ENCODE measurements around the gene NOBOX.
"Not testable (repeated sequence)": the region's sequence is repeated elsewhere in the genome, so short reads cannot be mapped to it uniquely, and the experiment has no call there.

Gene NOBOX

GRCh38 chr7:144379776-144380384 lies 23.6 kb downstream of the NOBOX start:
- peaks cover 11% of the 10 kb centered on the region for H3K4me1 ChIP-seq (ENCODE audit: insufficient read depth, low read length)
- H3K36me3 ChIP-seq (ENCODE audit: insufficient read depth, low read length), result no peaks in the 10 kb centered on the region
- H3K9ac ChIP-seq (ENCODE audit: low read depth, low read length), result no peak overlapping the region
- H3K9me3 ChIP-seq (ENCODE audit: control insufficient read depth, insufficient read depth, low read length), result no peaks in the 10 kb centered on the region

DNA sequence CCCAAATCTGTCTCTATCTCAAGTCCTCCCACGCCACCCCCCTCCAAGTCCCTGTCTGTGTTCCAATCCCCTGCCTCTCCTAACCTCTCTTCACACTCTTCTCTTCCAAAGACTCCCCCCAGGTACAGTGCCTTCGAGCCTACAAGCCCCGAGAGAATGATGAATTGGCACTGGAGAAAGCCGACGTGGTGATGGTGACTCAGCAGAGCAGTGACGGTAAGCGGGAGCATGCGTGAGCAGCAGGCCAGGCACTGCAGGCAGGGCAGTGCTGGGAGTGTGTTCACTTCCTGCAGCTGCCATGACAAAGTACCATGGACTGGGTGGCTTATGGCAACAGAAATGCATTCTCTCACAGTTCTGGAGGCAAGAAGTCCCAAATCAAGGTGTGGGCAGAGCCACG lies 24.8 kb downstream of the NOBOX start:
- H3K9ac ChIP-seq (ENCODE audit: low read depth, low read length), result no peak overlapping the region
- no peaks in the 10 kb centered on the region for H3K36me3 ChIP-seq (ENCODE audit: insufficient read depth, low read length)
- no peaks in the 10 kb centered on the region for H3K9me3 ChIP-seq (ENCODE audit: control insufficient read depth, insufficient read depth, low read length)
- no peaks in the 10 kb centered on the region for H3K4me1 ChIP-seq (ENCODE audit: insufficient read depth, low read length)

DNA sequence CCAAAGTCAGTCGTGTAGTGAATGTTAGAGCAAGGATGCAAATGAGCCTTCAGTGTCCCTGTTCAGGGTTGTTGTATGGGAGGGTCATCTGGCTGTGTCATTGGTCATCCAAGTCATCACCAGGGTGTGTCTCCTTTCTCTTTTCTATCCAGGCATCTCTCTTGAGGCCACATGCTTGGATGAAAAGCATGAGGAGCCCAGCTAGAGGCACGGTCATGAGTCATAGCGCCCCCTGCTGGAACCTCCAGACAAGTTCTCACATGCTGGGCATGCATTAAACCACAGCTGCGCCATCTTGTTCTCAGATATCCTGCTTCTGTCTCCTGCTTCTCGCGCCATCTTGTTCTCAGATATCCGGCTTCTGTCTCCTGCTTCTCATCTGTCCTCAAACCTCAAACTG lies 34.3 kb downstream of the NOBOX start:
- not testable (repeated sequence) for H3K9ac ChIP-seq (ENCODE audit: low read depth, low read length); H3K4me1 ChIP-seq (ENCODE audit: insufficient read depth, low read length)

DNA sequence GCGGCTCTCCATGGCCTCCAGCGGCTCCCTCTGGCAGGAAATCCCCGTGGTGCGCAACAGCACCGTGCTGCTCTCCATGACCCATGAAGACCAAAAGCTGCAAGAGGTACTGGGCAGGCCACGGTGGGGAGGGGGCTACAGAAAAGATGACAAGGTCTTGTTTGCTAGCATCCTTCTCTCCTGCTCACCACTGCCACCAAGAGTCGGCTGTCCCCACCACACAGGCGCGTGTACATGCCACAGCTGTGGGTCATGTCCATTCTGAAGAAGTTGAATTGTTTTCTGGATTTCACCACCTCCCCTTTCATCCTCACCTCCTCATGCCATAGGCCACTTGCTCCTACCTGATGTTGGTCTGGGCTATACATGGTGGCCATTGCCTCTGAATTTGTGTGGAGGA lies 36.2 kb downstream of the NOBOX start:
- not testable (repeated sequence) for H3K36me3 ChIP-seq (ENCODE audit: insufficient read depth, low read length); H3K9ac ChIP-seq (ENCODE audit: low read depth, low read length); H3K4me1 ChIP-seq (ENCODE audit: insufficient read depth, low read length); H3K9me3 ChIP-seq (ENCODE audit: control insufficient read depth, insufficient read depth, low read length)

More for the DNA sequence above, 34.3 kb downstream of the NOBOX start:
- not testable (repeated sequence) for H3K36me3 ChIP-seq (ENCODE audit: insufficient read depth, low read length); H3K9me3 ChIP-seq (ENCODE audit: control insufficient read depth, insufficient read depth, low read length)

DNA sequence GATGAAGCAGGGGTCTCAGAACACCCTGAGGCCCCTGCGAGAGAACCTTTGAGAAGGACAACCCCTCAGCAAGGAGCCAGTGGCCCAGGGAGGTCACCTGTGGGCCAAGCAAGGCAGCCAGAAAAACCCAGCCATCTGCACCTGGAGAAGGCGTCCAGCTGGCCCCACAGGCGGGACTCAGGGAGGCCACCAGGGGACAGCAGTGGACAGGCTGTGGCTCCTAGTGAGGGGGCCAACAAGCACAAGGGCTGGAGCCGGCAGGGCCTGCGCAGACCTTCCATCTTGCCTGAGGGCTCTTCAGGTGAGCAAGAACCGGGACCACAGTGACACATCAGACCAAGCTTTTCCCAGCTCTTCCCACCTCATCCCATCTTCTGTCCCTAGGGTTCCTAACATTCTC lies 38.0 kb downstream of the NOBOX start:
- not testable (repeated sequence) for H3K9ac ChIP-seq (ENCODE audit: low read depth, low read length); H3K4me1 ChIP-seq (ENCODE audit: insufficient read depth, low read length); H3K9me3 ChIP-seq (ENCODE audit: control insufficient read depth, insufficient read depth, low read length); H3K36me3 ChIP-seq (ENCODE audit: insufficient read depth, low read length)

GRCh38 chr7:144362061-144362460 lies 41.4 kb downstream of the NOBOX start:
- H3K36me3 ChIP-seq (ENCODE audit: insufficient read depth, low read length); H3K9me3 ChIP-seq (ENCODE audit: control insufficient read depth, insufficient read depth, low read length); H3K9ac ChIP-seq (ENCODE audit: low read depth, low read length); H3K4me1 ChIP-seq (ENCODE audit: insufficient read depth, low read length): not testable (repeated sequence)

DNA sequence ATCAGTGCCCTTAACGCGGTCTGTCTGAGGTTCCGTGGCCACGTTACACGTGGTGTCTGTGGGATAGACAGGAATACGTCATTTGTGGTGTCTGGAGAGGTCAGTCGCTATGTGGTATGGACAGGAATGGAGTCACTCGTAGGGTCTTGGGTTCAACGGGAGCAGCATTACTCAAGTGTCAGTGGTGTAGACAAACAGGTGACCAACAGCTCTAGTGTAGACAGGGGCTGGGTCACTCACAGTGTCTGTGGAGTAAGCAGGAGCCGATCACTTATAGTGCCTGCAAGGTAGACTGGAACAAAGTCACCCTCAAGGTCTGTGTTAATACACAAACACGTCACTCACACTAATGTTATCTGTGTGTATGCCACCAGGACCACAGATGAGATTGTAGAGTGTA lies 46.6 kb downstream of the NOBOX start:
- H3K9me3 ChIP-seq (ENCODE audit: control insufficient read depth, insufficient read depth, low read length); H3K4me1 ChIP-seq (ENCODE audit: insufficient read depth, low read length); H3K36me3 ChIP-seq (ENCODE audit: insufficient read depth, low read length); H3K9ac ChIP-seq (ENCODE audit: low read depth, low read length): not testable (repeated sequence)

GRCh38 chr7:144356185-144356584 lies 47.3 kb downstream of the NOBOX start:
- H3K9ac ChIP-seq (ENCODE audit: low read depth, low read length); H3K4me1 ChIP-seq (ENCODE audit: insufficient read depth, low read length); H3K36me3 ChIP-seq (ENCODE audit: insufficient read depth, low read length); H3K9me3 ChIP-seq (ENCODE audit: control insufficient read depth, insufficient read depth, low read length): not testable (repeated sequence)

DNA sequence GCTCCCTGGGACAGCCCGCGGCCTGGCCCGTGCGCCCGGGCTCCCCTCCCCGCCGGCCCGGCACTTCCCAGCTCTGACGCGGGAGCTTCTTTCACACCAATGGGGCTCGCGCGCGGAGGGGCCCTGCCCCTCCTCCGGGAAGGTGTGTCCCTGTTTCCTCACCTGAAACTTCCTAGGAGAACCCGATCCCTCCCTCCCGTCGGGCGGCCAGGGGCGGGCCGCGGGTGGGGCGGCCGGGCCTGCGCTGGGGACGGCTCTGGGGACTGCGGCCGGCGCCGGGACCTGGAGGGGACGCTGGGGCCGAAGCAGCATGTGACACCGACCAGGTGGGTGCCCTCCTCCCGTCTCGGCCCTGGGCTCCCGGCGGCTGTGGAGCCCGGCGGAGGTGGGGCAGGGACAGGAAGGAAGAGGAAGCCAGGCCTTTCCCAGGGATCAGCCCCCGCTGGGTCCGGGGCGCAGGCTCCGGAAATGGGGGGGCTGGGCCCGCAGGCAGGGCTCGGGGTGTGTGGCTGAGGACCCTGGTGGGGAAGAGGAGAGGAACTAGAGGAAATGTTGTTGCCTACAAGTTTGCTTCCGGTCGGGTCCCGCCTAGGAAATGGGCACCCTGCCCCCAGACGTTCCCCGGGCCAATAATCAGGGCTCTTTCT lies 48.2 kb downstream of the NOBOX start, which contains the start of gene ARHGEF5:
Gene ARHGEF5 (plus strand): TSS at position 227 of the 647 bp plus-strand sequence. CDS start 7,268 bp downstream, outside the sequence.
- H3K9me3 ChIP-seq (ENCODE audit: control insufficient read depth, insufficient read depth, low read length); H3K36me3 ChIP-seq (ENCODE audit: insufficient read depth, low read length); H3K4me1 ChIP-seq (ENCODE audit: insufficient read depth, low read length): not testable (repeated sequence)
- peak within 1 kb of the TSS; percentile 6; the same call in 1 of the 2 replicates for H3K9ac ChIP-seq (ENCODE audit: low read depth, low read length)

- H3K4me1 ChIP-seq (ENCODE audit: insufficient read depth, low read length); H3K9ac ChIP-seq (ENCODE audit: low read depth, low read length); H3K36me3 ChIP-seq (ENCODE audit: insufficient read depth, low read length); H3K9me3 ChIP-seq (ENCODE audit: control insufficient read depth, insufficient read depth, low read length): not testable (repeated sequence)
These were observed 51.8 kb downstream of the NOBOX start for GRCh38 chr7:144351667-144352066.

- not testable (repeated sequence) for H3K36me3 ChIP-seq (ENCODE audit: insufficient read depth, low read length); H3K9me3 ChIP-seq (ENCODE audit: control insufficient read depth, insufficient read depth, low read length); H3K4me1 ChIP-seq (ENCODE audit: insufficient read depth, low read length); H3K9ac ChIP-seq (ENCODE audit: low read depth, low read length)
These were observed 54.9 kb downstream of the NOBOX start for GRCh38 chr7:144348625-144349024.

Data from ES-I3 (cell line).